ENCODE data around the gene PAIP1. TPM values are rescaled to one million over a fixed set of nuclear protein-coding genes. Genes with fewer than 3 reads are reported as not detected.
"Not testable (repeated sequence)": the region's sequence is repeated elsewhere in the genome, so short reads cannot be mapped to it uniquely, and the experiment has no call there.

Gene PAIP1, protein sequence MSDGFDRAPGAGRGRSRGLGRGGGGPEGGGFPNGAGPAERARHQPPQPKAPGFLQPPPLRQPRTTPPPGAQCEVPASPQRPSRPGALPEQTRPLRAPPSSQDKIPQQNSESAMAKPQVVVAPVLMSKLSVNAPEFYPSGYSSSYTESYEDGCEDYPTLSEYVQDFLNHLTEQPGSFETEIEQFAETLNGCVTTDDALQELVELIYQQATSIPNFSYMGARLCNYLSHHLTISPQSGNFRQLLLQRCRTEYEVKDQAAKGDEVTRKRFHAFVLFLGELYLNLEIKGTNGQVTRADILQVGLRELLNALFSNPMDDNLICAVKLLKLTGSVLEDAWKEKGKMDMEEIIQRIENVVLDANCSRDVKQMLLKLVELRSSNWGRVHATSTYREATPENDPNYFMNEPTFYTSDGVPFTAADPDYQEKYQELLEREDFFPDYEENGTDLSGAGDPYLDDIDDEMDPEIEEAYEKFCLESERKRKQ
- 10 to 100 TPM; 19.1 to 44.6 TPM for total RNA-seq

GRCh38 chr5:43556857-43557542 lies at the start of gene PAIP1:
PAIP1 (minus strand) TSS chr5:43557077; CDS start chr5:43556846, 231 bp downstream.
- H3K27ac Mint-ChIP-seq = peak within 1 kb of the TSS; percentile 89 to 96
- H3K36me3 Mint-ChIP-seq = peaks cover 0 to 6% of the 10 kb centered on the region in 2 donors
- no peaks in the 10 kb centered on the region for H3K9me3 Mint-ChIP-seq
- ATAC-seq (peak; percentile 68 to 78), DNase-seq (ENCODE audit: low spot score in 2 of 2) (peak; percentile 84)

DNA sequence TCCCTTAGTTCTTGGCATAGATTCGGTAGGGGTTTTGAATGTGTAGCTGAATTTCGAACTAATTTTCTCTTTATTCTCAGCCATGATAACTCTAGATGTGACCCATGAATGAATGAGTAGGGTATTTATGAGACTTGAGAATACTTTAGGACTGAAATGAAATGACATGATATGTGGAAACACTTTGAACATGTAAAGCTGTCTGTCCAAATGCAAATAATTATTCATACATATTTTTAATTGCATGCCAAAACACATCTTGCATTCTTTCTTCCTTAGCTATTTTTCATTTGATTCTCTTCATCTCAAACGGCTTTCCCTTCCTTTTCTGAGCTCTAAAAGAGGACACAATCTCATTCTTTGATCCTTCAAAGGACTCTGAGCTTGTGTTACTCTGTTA lies 49.5 kb upstream of the PAIP1 start:
- Mint-ChIP-seq H3K27ac (peak overlapping the region in 1 of 2 donors; percentile 71), H3K36me3 (peaks cover 22 to 35% of the 10 kb centered on the region in 2 donors), H3K9me3 (no peaks in the 10 kb centered on the region)
- no peak for DNase-seq (ENCODE audit: low spot score in 2 of 2)
- no peak for ATAC-seq

DNA sequence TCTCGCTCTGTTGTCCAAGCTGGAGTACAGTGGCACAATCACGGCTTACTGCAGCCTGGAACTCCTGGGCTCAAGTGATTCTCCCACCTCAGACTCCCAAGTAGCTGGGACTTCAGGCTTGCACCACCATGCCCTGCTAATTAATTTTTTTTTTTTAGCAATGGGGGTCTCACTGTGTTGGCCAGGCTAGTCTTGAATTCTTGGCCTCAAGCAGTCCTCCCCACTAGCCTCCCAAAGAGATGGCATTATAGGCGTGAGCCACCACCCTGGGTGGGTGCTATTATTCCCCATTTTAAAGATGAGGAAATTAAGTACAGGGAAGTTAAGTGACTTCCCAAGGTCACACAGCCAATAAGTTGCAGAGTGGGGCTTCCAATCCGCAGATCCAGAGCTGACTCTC lies 47.8 kb upstream of the PAIP1 start:
- Mint-ChIP-seq H3K36me3 (peaks cover 19 to 35% of the 10 kb centered on the region in 2 donors), H3K9me3 (no peaks in the 10 kb centered on the region), H3K27ac (peak overlapping the region in 1 of 2 donors; percentile 88)
- DNase-seq (ENCODE audit: low spot score in 2 of 2) (no peak), ATAC-seq (no peak)

DNA sequence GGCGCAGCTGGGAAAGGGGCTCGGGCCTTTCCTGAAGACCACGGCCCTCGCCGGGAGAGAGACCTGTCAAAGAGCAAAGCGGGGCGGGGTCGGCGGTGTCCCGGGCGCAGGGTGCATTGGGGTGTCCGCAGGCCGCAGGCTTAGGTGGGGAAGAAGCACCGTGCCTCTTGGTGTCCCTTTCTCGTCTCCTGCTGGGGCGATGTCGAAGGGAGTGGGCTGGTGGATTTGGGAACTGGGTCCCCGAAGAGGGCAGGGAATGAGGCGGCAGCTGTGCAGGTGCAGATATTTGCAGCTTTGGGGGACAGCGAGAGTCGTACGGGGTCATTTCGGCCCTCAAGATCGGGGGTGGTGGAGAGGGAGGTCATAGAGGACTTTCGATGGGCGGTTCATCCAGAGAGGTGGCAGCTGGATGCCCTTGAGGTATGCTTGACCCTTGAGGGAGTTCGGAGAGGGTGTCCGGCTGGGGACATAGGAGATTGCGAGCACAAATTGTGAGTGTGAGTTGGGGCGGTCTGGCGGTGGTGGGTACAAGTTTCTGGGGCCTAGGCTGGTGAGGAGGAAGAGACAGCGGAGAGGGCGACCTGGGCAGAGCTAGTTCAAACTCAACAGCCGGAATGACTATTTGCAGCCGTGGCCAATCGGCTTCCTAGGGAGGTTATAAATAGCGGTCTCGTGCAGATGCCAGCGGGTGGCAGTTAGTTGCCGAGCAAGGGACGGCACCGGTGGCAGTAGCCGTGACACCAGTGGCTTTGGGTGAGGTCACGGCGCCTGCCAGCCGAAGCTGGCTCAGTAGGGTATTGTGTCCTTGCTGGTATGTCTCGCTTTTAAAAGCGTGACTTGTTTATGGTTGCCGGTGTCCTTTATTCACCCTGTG lies 46.7 kb upstream of the PAIP1 start:
- Mint-ChIP-seq H3K27ac (peak overlapping the region; percentile 88 to 97), H3K36me3 (peaks cover 19 to 35% of the 10 kb centered on the region in 2 donors), H3K9me3 (no peaks in the 10 kb centered on the region)
- ATAC-seq (peak; percentile 71 to 88), DNase-seq (ENCODE audit: low spot score in 2 of 2) (peak; percentile 62 to 89)

- H3K36me3 Mint-ChIP-seq = peaks cover 19 to 39% of the 10 kb centered on the region in 2 donors
- no peaks in the 10 kb centered on the region for H3K9me3 Mint-ChIP-seq
- ATAC-seq (peak; percentile 72 to 92), DNase-seq (ENCODE audit: low spot score in 2 of 2) (peak; percentile 80 to 82)
- peak within 1 kb of the TSS; percentile 88 to 99 for H3K27ac Mint-ChIP-seq
Measured at GRCh38 chr5:43602461-43603343, 45.8 kb upstream of the PAIP1 start, which contains the start of gene NNT. NNT (plus strand) TSS chr5:43603180; CDS start chr5:43609196, 6,016 bp downstream.

DNA sequence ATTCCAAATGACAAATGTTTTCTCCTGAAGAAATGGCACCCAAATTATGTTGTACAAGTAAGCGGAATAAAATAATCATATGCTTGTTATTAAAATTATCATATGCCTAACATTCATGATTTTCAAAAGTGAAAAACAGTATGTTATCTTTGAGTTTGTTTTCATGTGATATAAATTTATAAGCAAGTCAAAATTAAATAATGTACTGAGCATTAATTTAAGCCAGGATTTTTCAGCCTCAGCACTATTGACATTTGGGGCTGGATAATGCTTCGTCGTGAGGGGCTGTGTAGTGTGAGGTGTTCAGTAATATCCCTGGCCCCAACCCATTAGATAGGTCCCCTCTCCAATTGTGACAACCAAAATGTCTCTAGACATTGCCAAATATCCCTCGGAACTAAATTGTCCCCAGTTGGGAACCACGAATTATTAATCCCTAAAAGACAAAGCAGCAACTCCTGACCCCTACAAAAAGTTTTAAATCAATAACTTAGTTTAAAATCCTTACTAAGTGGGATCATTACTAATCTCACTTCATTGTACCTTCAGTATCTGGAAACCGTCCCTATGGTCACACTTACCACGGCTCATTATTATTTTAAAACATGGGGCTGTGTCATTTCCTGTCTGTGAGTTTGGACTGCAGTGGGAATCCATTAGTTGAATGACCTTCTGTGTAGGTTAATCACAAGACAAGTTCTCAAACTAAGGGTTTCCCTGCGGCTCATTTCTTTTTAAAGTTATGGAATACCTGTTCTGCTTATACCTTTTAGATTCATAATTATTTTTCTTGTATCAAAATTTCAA lies 44.8 kb upstream of the PAIP1 start:
- no peak for ATAC-seq
- no peaks in the 10 kb centered on the region for H3K9me3 Mint-ChIP-seq
- peaks cover 19 to 41% of the 10 kb centered on the region in 2 donors for H3K36me3 Mint-ChIP-seq
- DNase-seq (ENCODE audit: low spot score in 2 of 2) = no peak
- H3K27ac Mint-ChIP-seq = peak overlapping the region; percentile 88 to 99

GRCh38 chr5:43598927-43599326 lies 42.0 kb upstream of the PAIP1 start:
- not testable (repeated sequence) for H3K9me3 Mint-ChIP-seq; ATAC-seq; H3K27ac Mint-ChIP-seq; DNase-seq (ENCODE audit: low spot score in 2 of 2)
- H3K36me3 Mint-ChIP-seq = peaks cover 17 to 26% of the 10 kb centered on the region in 2 donors

- DNase-seq (ENCODE audit: low spot score in 2 of 2) (no peak), ATAC-seq (no peak)
- no peak overlapping the region for H3K27ac Mint-ChIP-seq
- peaks cover 0 to 11% of the 10 kb centered on the region in 2 donors for H3K36me3 Mint-ChIP-seq
- H3K9me3 Mint-ChIP-seq = peaks cover 0 to 4% of the 10 kb centered on the region in 2 donors
Measured at GRCh38 chr5:43592363-43592762, 35.5 kb upstream of the PAIP1 start.

DNA sequence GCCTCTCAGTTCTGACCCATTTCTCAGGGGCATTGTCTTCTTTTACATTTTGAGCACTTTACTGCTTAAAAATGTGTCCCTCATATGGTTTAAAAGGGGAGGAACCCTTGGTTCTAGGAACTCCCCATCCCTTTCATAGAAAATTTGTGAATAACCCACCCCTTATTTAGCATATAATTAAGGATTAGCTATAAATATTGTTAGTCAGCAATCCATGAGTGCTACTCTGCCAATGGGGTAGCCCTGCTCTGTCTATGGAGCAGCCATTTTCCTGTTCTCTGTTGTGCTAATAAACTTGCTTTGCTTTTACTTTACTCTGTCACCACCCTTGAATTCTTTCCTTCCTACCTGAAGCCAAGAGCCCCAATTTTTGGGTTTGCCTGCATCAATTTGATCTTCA lies 33.8 kb upstream of the PAIP1 start:
- ATAC-seq (no peak), DNase-seq (ENCODE audit: low spot score in 2 of 2) (no peak)
- peaks cover 0 to 11% of the 10 kb centered on the region in 2 donors for H3K36me3 Mint-ChIP-seq
- H3K27ac Mint-ChIP-seq = no peak overlapping the region
- peaks cover 0 to 4% of the 10 kb centered on the region in 2 donors for H3K9me3 Mint-ChIP-seq

DNA sequence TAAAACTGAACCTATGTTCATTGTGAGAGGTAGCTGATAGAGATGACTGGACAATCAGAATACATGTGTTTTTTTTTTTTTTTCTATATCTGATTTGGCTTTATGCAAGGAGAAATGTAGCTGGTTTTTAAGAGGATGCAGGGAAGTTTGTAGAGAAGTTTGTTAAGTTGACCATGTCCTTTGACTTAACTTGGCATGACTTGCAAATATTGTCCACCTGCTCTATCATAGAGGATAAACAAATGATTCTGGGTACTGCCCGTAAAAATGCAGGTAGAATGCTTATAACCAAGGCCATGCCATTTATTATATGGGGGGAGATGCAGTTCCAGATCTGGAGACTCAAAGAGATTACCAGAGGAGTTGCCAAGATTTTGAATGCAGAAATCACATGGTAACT lies 32.4 kb upstream of the PAIP1 start:
- no peak for DNase-seq (ENCODE audit: low spot score in 2 of 2)
- H3K9me3 Mint-ChIP-seq = peaks cover 0 to 4% of the 10 kb centered on the region in 2 donors
- H3K27ac Mint-ChIP-seq = no peak overlapping the region
- peaks cover 0 to 11% of the 10 kb centered on the region in 2 donors for H3K36me3 Mint-ChIP-seq
- ATAC-seq = no peak

DNA sequence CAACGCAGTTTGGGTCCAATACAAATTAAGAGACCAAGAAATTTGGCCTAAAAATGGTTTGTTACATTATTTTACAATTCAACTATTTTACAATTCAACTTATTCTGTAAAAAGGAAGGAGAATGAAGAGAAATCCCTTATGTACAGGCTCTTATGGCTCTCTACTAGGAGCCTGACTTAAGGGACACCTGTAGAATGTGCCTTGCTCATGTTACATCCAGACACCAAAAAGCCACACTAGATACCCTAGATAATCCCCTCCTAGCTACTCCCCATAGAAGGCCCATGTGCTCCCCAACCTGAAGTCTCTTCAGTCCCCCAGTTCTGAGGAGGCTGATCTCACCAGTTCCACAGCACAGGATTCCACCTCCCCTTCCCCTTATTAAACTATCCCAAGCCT lies 32.0 kb upstream of the PAIP1 start:
- Mint-ChIP-seq H3K36me3 (peaks cover 0 to 11% of the 10 kb centered on the region in 2 donors), H3K9me3 (peaks cover 0 to 4% of the 10 kb centered on the region in 2 donors), H3K27ac (no peak overlapping the region)
- ATAC-seq = no peak
- DNase-seq (ENCODE audit: low spot score in 2 of 2) = no peak

- Mint-ChIP-seq H3K9me3 (peaks cover 0 to 2% of the 10 kb centered on the region in 2 donors), H3K27ac (no peak overlapping the region), H3K36me3 (peaks cover 0 to 8% of the 10 kb centered on the region in 2 donors)
- ATAC-seq (no peak), DNase-seq (ENCODE audit: low spot score in 2 of 2) (no peak)
Measured at GRCh38 chr5:43584166-43584699, 27.4 kb upstream of the PAIP1 start.

- no peak for ATAC-seq
- Mint-ChIP-seq H3K27ac (no peak overlapping the region), H3K36me3 (peaks cover 0 to 3% of the 10 kb centered on the region in 2 donors), H3K9me3 (no peaks in the 10 kb centered on the region)
- DNase-seq (ENCODE audit: low spot score in 2 of 2) = no peak
Measured at GRCh38 chr5:43583724-43584123, 26.8 kb upstream of the PAIP1 start.

DNA sequence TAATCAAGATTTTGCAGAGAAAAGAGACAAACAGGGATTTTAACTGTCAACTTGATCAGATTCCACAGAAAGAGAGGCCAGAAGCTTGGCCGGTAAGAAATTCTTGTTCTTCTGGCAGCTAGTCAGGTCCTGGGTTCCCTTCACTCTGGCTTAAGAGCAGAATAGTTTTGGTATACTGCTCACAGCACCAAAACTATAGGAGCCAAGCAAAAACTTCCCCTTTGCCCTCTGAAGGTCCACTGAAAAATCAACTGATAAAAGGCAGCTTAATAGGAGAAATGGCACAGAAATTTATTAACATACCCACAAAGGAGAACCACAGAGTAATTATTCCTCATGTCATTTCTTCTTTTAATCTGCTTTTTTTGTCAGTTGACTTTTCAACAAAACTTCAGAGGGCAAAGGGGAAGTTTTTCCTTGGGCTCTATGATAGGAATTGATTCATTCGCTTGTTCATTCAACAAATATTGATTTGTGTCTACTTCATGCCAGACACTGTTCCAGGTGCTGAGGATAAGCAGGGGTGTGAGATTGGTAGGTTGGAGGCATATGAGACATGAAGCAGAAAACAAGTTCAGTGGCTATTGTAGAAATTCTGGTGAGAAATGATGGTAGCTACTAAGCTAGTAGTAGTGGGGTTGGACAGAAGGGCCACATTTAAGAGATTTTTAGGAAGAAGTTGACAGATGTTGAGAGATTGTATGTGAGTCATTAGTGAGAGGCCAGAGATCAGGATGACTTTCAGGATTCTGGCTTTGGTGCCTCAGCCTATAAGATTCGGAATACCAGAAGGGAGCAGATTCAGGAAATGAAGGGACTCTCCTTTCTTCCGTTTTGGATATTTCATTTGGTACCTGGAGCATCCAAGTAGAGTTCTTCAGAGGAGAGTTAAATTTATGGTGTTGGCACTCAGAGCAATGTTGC lies 25.5 kb upstream of the PAIP1 start:
- Mint-ChIP-seq H3K36me3 (no peaks in the 10 kb centered on the region), H3K27ac (no peak overlapping the region), H3K9me3 (no peaks in the 10 kb centered on the region)
- DNase-seq (ENCODE audit: low spot score in 2 of 2) (no peak), ATAC-seq (no peak)
